GM12878 (cell line): ENCODE results near the gene GZMH. TPM values are rescaled to one million over a fixed set of nuclear protein-coding genes. Genes with fewer than 3 reads are reported as not detected.

ENCODE experiments used
- ATAC-seq: fragments of 200-7000 bp; cut with Tn5 transposase; 3 replicates; pipeline ENCODE4 v1.9.1; 2020; ENCODE audit warnings: mild to moderate bottlenecking, moderate library complexity
- BruUV-seq: library from RNA; stranded (reverse); fragments of 400-500 nt; replicated peaks from 2 replicates; lab custom pipeline; 2021; lab: Mats Ljungman, UMichigan
- CTCF ChIA-PET: fragments of 300-600 bp; sonication (Branson Sonifier 250); formaldehyde crosslinking; extraction: SDS; loops from one replicate; lab custom pipeline; 2021; ENCODE audit warnings: inconsistent platforms; lab: Yijun Ruan, JAX
- POLR2A ChIA-PET: fragments of 350-600 bp; formaldehyde crosslinking; extraction: SDS; loops from one replicate; lab custom pipeline; 2021; ENCODE audit warnings: inconsistent platforms; lab: Charles Lee
- RAD21 ChIA-PET: fragments of 300-600 bp; sonication (Branson Sonifier 250); formaldehyde crosslinking; loops from one replicate; lab custom pipeline; 2023; ENCODE audit warnings: antibody characterized with exemption; ENCODE audit not compliant: unreplicated experiment; lab: Charles Lee
- SMC1A ChIA-PET: fragments of 300-600 bp; sonication (Branson Sonifier 250); formaldehyde crosslinking; loops from one replicate; lab custom pipeline; 2023; ENCODE audit not compliant: unreplicated experiment, uncharacterized antibody; lab: Charles Lee
- DNase-seq: peaks from one replicate; pipeline ENCODE4 v3.0.0-alpha.2; 2011; ENCODE audit warnings: low read depth, low spot score
- FAIRE-seq: peaks from 3 replicates; lab custom pipeline; 2011; peaks lifted over from hg19 to GRCh38; lab: Jason Lieb, UNC
- H2AFZ ChIP-seq: 2 replicates; pipeline ENCODE4 v1.6.0; 2011; ENCODE audit warnings: low read depth, low read length, control low read depth; ENCODE audit not compliant: control insufficient read depth
- H3K27ac ChIP-seq: 2 replicates; pipeline ENCODE4 v1.5.1; 2011; ENCODE audit warnings: control low read depth; ENCODE audit not compliant: control insufficient read depth, insufficient read depth
- H3K27me3 ChIP-seq, 2 experiments: replicated peaks in 1 of 2; 2 replicates each; pipeline versions ENCODE4 v1.6.0 to v1.6.1; 2011; ENCODE audit warnings: low read length in 1 of 2; ENCODE audit not compliant: control insufficient read depth in 2 of 2, insufficient read depth in 2 of 2
- H3K36me3 ChIP-seq, 2 experiments: 2 replicates each; pipeline ENCODE4 v1.5.1; 2011; ENCODE audit warnings: low read length in 1 of 2; ENCODE audit not compliant: control insufficient read depth in 2 of 2, insufficient read depth in 2 of 2
- H3K4me1 ChIP-seq: 2 replicates; pipeline ENCODE4 v1.6.1; 2011; ENCODE audit warnings: mild to moderate bottlenecking, low read length, moderate library complexity, mixed read lengths; ENCODE audit not compliant: control insufficient read depth, insufficient read depth
- H3K4me2 ChIP-seq: 2 replicates; pipeline ENCODE4 v1.6.0; 2011; ENCODE audit warnings: control low read depth; ENCODE audit not compliant: control insufficient read depth, insufficient read depth
- H3K4me3 ChIP-seq: fragments of 200-600 bp; sonication (generic); 2 replicates; pipeline ENCODE4 v1.5.1; 2016
- H3K79me2 ChIP-seq: 2 replicates; pipeline ENCODE4 v1.6.0; 2011; ENCODE audit warnings: low read length; ENCODE audit not compliant: control insufficient read depth, insufficient read depth
- H3K9ac ChIP-seq: 2 replicates; pipeline ENCODE4 v1.8.0; 2011; ENCODE audit warnings: low read length, control low read depth, mixed read lengths; ENCODE audit not compliant: control insufficient read depth, insufficient read depth
- H3K9me3 ChIP-seq: replicated peaks from 3 replicates; pipeline ENCODE4 v1.5.1; 2011; ENCODE audit warnings: mild to moderate bottlenecking, low read length; ENCODE audit not compliant: control insufficient read depth, insufficient read depth
- H4K20me1 ChIP-seq: 2 replicates; pipeline ENCODE4 v1.6.0; 2011; ENCODE audit not compliant: control insufficient read depth, insufficient read depth
- BMI1 ChIP-seq: fragments of 450-650 bp; IDR thresholded peaks from 2 replicates; pipeline ENCODE4 v1.6.1; 2016; ENCODE audit warnings: mild to moderate bottlenecking, moderate library complexity, borderline replicate concordance
- CHD2 ChIP-seq: IDR thresholded peaks from 2 replicates; pipeline ENCODE4 v1.6.1; 2011; ENCODE audit warnings: low read depth, low read length, improper control_type of control experiment, borderline replicate concordance
- HDAC6 ChIP-seq: fragments of 200-600 bp; sonication (generic); IDR thresholded peaks from one replicate; pipeline ENCODE4 v1.8.0; 2017; ENCODE audit warnings: antibody characterized with exemption; ENCODE audit not compliant: unreplicated experiment
- JUND ChIP-seq: IDR thresholded peaks from 2 replicates; pipeline ENCODE4 v1.6.1; 2012; ENCODE audit warnings: low read depth, mild to moderate bottlenecking, low read length, improper control_type of control experiment, moderate library complexity
- KDM1A ChIP-seq: fragments of 200-600 bp; sonication (generic); IDR thresholded peaks from 2 replicates; pipeline ENCODE4 v1.6.1; 2016; ENCODE audit warnings: borderline replicate concordance
- MTA3 ChIP-seq: IDR thresholded peaks from 2 replicates; pipeline ENCODE4 v1.6.1; 2012; ENCODE audit warnings: low read length, inconsistent platforms, borderline replicate concordance
- MYB ChIP-seq: fragments of 150-350 bp; IDR thresholded peaks from 2 replicates; pipeline ENCODE4 v1.6.1; 2014; ENCODE audit warnings: mild to moderate bottlenecking, low read depth, low read length, borderline replicate concordance
- POLR2AphosphoS5 ChIP-seq: IDR thresholded peaks from 2 replicates; pipeline ENCODE4 v1.6.1; 2011; ENCODE audit warnings: mild to moderate bottlenecking, low read length, inconsistent platforms
- REST ChIP-seq: IDR thresholded peaks from 2 replicates; pipeline ENCODE4 v1.6.1; 2012; ENCODE audit warnings: mild to moderate bottlenecking, low read depth, low read length
- RFX5 ChIP-seq: IDR thresholded peaks from 2 replicates; pipeline ENCODE4 v1.6.1; 2011; ENCODE audit warnings: low read depth, low read length, improper control_type of control experiment
- SKIL ChIP-seq: fragments of 450-650 bp; IDR thresholded peaks from 2 replicates; pipeline ENCODE4 v1.6.1; 2017; ENCODE audit warnings: mild to moderate bottlenecking, low read depth, inconsistent platforms; ENCODE audit not compliant: poor library complexity, severe bottlenecking
- WGBS: methylation state at CpG from one replicate; pipeline ENCODE4 v1.1.6; 2016; ENCODE audit warnings: low lambda C conversion rate; ENCODE audit not compliant: insufficient replicate concordance, insufficient coverage; ENCODE audit errors: missing lambda C conversion rate; 5-methylcytosine and 5-hydroxymethylcytosine counted together
- in situ Hi-C: fragments of 300-500 bp; cut with MboI; formaldehyde crosslinking; loops from 9 replicates; pipeline ENCODE4 v1.14.3; 2018; ENCODE audit warnings: mixed read lengths
- intact Hi-C: fragments of 100-400 bp; cut with micrococcal nuclease; formaldehyde crosslinking; loops from one replicate; pipeline ENCODE4 v1.14.2; 2022; ENCODE audit not compliant: unreplicated experiment
- polyA plus RNA-seq, 11 experiments: library from polyadenylated mRNA; depleted of rRNA in 4 of 11; unstranded in 6 of 11; stranded (reverse) in 5 of 11; fragments of >200 nt; fragmentation: Nextera tagmentation in 4 of 11; fragmentation: Illumina TruSeq in 1 of 11; extraction: Ambion mirVana in 4 of 11; extraction: Trizol in 1 of 11; gene quantifications; 1 replicate in 1 of 11; 2 replicates in 10 of 11; pipeline versions ENCODE4 v1.2.1 to v1.2.3, GENCODE V29; 2011 to 2016; ENCODE audit warnings: inconsistent platforms in 2 of 11, missing spikeins in 2 of 11, low read depth in 1 of 11
- total RNA-seq, 4 experiments: library from RNA; depleted of rRNA in 3 of 4; stranded (reverse); fragments of >200 nt in 3 of 4; fragmentation: Illumina TruSeq in 1 of 4; extraction: Trizol in 1 of 4; gene quantifications; 2 replicates each; pipeline versions ENCODE4 v1.2.1 to v1.2.3, GENCODE V29; 2013 to 2021

The GZMH gene
- total and polyA plus RNA-seq, 10 of the 15 experiments (the other 5 are each of a cell fraction or from before 2014, with no cell fraction given), result 0.16 to 0.53 (median 0.22) TPM; not detected in 6

GRCh38 chr14:24633353-24633752, 23.9 kb upstream of the GZMH start:
- Histone ChIP-seq H3K4me3 (no peak overlapping the region), H3K27ac (no peak overlapping the region), H3K9ac (no peak overlapping the region), H3K4me1 (no peaks in the 10 kb centered on the region), H2AFZ (no peak overlapping the region), H3K4me2 (no peak overlapping the region), H3K36me3 (no peaks in the 10 kb centered on the region), H4K20me1 (no peaks in the 10 kb centered on the region), H3K27me3 (no peaks in the 10 kb centered on the region), H3K79me2 (no peaks in the 10 kb centered on the region), H3K9me3 (no peaks in the 10 kb centered on the region)
- no peak for FAIRE-seq
- in situ Hi-C loops, result no loop called here
- TF ChIP-seq BMI1, result no peak
- TF ChIP-seq RFX5, result no peak
- TF ChIP-seq SKIL, result no peak
- no peak for TF ChIP-seq HDAC6
- TF ChIP-seq MTA3, result no peak
- no peak for TF ChIP-seq POLR2AphosphoS5
- no peak for TF ChIP-seq KDM1A
- TF ChIP-seq JUND, result no peak
- no peak for TF ChIP-seq MYB
- no peak for TF ChIP-seq REST
- no peak for TF ChIP-seq CHD2
- BruUV-seq, result no TSS peak
- RAD21 ChIA-PET, result no interaction called here
- no peak for ATAC-seq
- CTCF ChIA-PET, result interaction anchor here (1.4 kb wide), 1 partner anchor 46 kb away, joined by 3 read pairs; no protein-coding TSS in a partner anchor
- 100% methylated on average over 1 of the region's 1 CpG for WGBS
- POLR2A ChIA-PET, result no interaction called here
- intact Hi-C loops, result no loop called here
- no peak for DNase-seq
- SMC1A ChIA-PET, result no interaction called here
